H1 (cell line): ENCODE measurements around the gene LMNTD2. TPM values are rescaled to one million over a fixed set of nuclear protein-coding genes. Genes with fewer than 3 reads are reported as not detected.

Experiments
- POLR2A ChIP-seq, 2 experiments: IDR thresholded peaks; 1 replicate in 1 of 2; 2 replicates in 1 of 2; pipeline ENCODE4 v1.6.1; 2011; ENCODE audit warnings: low read depth in 2 of 2, low read length in 2 of 2, mild to moderate bottlenecking in 2 of 2; ENCODE audit errors: control extremely low read depth in 1 of 2
- RXRA ChIP-seq: IDR thresholded peaks from 2 replicates; pipeline ENCODE4 v1.6.1; 2011; ENCODE audit warnings: low read depth, mild to moderate bottlenecking, low read length, moderate library complexity; ENCODE audit not compliant: insufficient read depth
- ZNF274 ChIP-seq: IDR thresholded peaks from 2 replicates; pipeline ENCODE4 v1.7.0; 2012; ENCODE audit warnings: low read length, borderline replicate concordance; ENCODE audit errors: extremely low read depth
- polyA plus RNA-seq, 7 experiments: library from polyadenylated mRNA; depleted of rRNA in 3 of 7; stranded (reverse) in 5 of 7; unstranded in 2 of 7; fragments of >200 nt in 5 of 7; fragments of 200-250 nt in 2 of 7; gene quantifications; 1 replicate in 5 of 7; 2 replicates in 1 of 7; 4 replicates in 1 of 7; pipeline versions ENCODE4 v1.2.1 to v1.2.3, GENCODE V29; 2011 to 2013; ENCODE audit warnings: missing spikeins in 2 of 7, mixed read lengths in 2 of 7
- total RNA-seq: library from RNA; stranded (reverse); fragmentation: NEBNext Ultra II Directional; extraction: Animal tissue kit (Norgen Biotek cat#: 25700); gene quantifications from 2 replicates; pipeline ENCODE4 v1.2.1, GENCODE V29; 2021
- TF ChIP-seq, protein P1 (sequence below): IDR thresholded peaks from 2 replicates; pipeline ENCODE4 v1.6.1; 2011; ENCODE audit warnings: low read length, improper control_type of control experiment

Gene LMNTD2
- total and polyA plus RNA-seq, 2 of the 8 experiments (the other 6 are each of a cell fraction or from before 2014, with no cell fraction given): 1.6 to 3.1 TPM

DNA sequence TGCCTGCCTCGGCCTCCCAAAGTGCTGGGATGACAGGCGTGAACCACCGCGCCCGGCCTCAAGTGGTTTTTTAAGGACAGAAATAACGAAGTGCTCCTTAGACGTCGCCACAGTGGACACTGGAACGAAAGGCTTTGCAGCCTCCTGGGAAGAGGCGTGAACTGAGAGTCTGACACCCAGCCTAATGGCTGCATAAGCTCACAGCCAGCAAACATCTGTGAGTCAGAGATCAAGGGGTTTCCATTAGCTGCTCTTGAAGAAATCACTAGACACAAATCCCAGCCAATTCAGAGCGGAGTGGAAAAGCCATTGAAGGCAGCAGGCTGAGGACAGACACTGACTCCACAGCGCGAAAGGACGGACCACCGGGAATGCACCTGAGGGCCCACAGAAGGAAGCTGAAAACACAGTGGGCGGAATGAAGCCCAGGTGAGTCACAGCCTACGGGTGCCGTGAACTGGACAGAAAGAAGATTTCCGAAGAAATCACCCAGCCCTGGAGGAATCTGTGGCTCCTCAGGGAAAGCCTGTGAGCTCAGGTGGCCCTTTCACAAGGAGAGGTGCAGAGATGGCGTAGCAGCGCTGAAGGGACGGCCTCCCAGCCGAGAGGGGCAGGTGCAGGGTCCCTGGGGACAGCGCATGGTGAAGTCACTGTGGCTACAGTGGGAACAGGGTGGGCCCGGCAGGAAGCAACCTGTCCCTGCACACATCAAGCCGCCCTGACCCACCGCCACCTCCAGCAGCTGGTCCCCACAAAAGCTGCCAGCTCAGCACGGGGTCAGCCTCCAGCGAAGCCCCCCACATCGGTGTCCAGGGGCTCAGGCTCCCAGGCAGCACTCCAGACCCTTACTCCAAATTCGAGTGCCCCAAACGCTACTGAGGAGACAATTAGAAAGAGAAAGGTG lies 11.6 kb downstream of the LMNTD2 start (continued):
- TF ChIP-seq, protein P1, sequence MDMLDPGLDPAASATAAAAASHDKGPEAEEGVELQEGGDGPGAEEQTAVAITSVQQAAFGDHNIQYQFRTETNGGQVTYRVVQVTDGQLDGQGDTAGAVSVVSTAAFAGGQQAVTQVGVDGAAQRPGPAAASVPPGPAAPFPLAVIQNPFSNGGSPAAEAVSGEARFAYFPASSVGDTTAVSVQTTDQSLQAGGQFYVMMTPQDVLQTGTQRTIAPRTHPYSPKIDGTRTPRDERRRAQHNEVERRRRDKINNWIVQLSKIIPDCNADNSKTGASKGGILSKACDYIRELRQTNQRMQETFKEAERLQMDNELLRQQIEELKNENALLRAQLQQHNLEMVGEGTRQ: no peak
- no peak for TF ChIP-seq POLR2A (IDR thresholded peaks at IDR 0.05; ENCODE audit: control extremely low read depth in 1 of 2, low read depth in 2 of 2, low read length in 2 of 2)
- TF ChIP-seq ZNF274: no peak
- no peak for TF ChIP-seq RXRA
